GM12801 (cell line): ENCODE data around the gene WTAP.

Source experiments
- TF ChIP-seq, protein P1 (sequence below): IDR thresholded peaks from one replicate; pipeline ENCODE4 v1.5.1; 2011; ENCODE audit warnings: control low read depth; ENCODE audit not compliant: insufficient read length; ENCODE audit errors: extremely low read depth

The WTAP gene

GRCh38 chr6:159788753-159789376 lies 61.6 kb downstream of the WTAP start:
- TF ChIP-seq, protein P1, sequence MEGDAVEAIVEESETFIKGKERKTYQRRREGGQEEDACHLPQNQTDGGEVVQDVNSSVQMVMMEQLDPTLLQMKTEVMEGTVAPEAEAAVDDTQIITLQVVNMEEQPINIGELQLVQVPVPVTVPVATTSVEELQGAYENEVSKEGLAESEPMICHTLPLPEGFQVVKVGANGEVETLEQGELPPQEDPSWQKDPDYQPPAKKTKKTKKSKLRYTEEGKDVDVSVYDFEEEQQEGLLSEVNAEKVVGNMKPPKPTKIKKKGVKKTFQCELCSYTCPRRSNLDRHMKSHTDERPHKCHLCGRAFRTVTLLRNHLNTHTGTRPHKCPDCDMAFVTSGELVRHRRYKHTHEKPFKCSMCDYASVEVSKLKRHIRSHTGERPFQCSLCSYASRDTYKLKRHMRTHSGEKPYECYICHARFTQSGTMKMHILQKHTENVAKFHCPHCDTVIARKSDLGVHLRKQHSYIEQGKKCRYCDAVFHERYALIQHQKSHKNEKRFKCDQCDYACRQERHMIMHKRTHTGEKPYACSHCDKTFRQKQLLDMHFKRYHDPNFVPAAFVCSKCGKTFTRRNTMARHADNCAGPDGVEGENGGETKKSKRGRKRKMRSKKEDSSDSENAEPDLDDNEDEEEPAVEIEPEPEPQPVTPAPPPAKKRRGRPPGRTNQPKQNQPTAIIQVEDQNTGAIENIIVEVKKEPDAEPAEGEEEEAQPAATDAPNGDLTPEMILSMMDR = no peak

- TF ChIP-seq, protein P1 = no peak
Measured at GRCh38 chr6:159789377-159790148, 62.3 kb downstream of the WTAP start, which contains the start of gene TCP1. Gene TCP1 (minus strand): TSS chr6:159789602. CDS start chr6:159789468, 134 bp downstream.

DNA sequence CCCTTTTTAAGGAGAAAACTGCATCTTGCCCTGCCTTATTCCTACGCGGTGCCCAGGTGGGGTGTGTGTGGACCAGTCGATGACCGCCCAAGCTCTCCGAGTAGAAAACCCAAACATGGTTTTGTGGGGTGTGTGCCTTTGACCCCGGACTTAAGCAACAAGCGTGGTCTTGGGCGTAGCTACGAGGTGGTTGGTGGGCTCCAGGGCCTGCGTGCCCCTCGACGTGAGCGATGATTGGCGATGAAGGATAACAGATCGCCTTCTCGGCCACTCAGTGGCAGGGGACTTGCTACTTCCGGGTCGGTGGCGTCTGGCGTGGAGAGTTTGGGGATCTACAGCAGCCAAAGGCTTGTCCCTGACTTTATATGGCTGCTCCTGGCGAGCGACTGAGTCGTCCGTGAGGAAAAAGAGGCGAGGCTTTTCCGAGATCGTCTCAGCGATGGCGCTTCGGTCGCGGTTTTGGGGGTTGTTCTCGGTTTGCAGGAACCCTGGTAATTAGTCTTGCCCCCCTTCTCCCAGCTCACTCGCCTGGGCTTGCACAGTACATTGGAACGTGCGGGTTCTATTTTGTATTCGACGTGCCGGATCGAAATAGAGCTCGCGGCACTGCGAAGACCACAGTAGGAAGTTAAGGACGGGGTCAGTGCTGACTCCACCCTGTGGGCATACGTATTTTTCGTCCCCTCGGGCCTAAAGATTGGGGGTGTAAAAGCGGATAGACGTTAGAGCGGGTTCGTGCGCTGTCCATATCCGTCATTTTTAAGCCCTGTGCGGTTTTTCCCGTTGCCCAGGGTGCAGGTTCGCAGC lies 63.0 kb downstream of the WTAP start, which contains the start of gene MRPL18:
Gene MRPL18 (plus strand): TSS at position 319 of the 807 bp plus-strand sequence. CDS start 121 bp downstream, at position 440.
- TF ChIP-seq, protein P1 = no peak

DNA sequence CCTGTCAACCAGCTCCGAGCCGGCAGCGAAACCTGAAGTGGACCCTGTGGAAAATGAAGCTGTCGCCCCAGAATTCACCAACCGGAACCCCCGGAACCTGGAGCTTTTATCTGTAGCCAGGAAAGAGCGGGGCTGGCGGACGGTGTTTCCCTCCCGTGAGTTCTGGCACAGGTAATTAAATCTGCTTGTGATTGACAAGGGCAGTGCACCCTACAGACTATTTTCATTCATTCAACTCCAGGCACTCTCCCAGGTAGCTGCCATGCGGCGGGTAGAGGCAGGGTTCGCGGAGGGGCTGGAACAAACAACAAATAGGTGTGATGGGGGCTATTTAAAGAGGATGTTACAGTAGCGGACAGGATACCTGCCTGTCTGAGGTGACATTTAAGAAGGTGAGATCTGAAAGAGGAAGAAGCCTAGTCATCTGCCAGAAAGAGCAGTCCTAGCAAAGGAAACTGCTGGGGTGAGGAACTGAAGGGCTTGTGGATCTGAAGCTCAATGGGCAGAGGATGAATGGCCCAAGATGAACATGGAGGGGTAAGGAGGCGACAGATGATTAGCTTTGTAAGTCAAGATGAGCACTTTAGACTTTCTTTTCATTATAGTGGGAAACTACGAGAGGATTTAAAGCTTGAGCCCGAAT lies 63.8 kb downstream of the WTAP start:
- TF ChIP-seq, protein P1 = no peak

GRCh38 chr6:159797554-159797953 lies 70.2 kb downstream of the WTAP start:
- TF ChIP-seq, protein P1 = no peak

- TF ChIP-seq, protein P1 = no peak
Measured at GRCh38 chr6:159800141-159800865, 73.0 kb downstream of the WTAP start, which contains the start of gene PNLDC1. Gene PNLDC1 (plus strand): TSS chr6:159800276. CDS start chr6:159800308, 32 bp downstream.
